ENCODE results near the gene NUP214. TPM values are rescaled to one million over a fixed set of nuclear protein-coding genes. Genes with fewer than 3 reads are reported as not detected.

NUP214 gene
- total RNA-seq, 1 experiment from 2014 or later, result 64.2 TPM

GRCh38 chr9:131125038-131125287 is 423 bp upstream of the NUP214 start:
- H3K36me3 ChIP-seq (ENCODE audit: insufficient read depth, low read length, poor library complexity, severe bottlenecking), result peaks cover 27% of the 10 kb centered on the region
- H3K4me1 ChIP-seq (ENCODE audit: insufficient read depth, low read length, poor library complexity, severe bottlenecking), result peaks cover 5% of the 10 kb centered on the region
- CTCF ChIA-PET, result interaction anchor here (0.6 kb wide), 1 partner anchor 249 kb away, joined by 4 read pairs; no protein-coding TSS in a partner anchor
- BruUV-seq (replicated peaks), result TSS peak; percentile 99
- POLR2A ChIA-PET (ENCODE audit: low non-redundant PET), result no interaction called here
- H3K27ac ChIP-seq (ENCODE audit: low read depth, low read length, poor library complexity, severe bottlenecking), result peak overlapping the region; percentile 91
- no peaks in the 10 kb centered on the region for H3K9me3 ChIP-seq (ENCODE audit: low read depth, low read length, poor library complexity, severe bottlenecking)
- no peaks in the 10 kb centered on the region for H3K27me3 ChIP-seq (replicated peaks; ENCODE audit: insufficient read depth, low read depth, low read length, poor library complexity)
- H3K4me3 ChIP-seq (ENCODE audit: low read depth, low read length, poor library complexity, severe bottlenecking), result peak overlapping the region; percentile 81
- intact Hi-C loops (cut with micrococcal nuclease; ENCODE audit: unreplicated experiment), result no loop called here
- TF ChIP-seq CTCF (conservative IDR thresholded peaks at IDR 0.05; ENCODE audit: low read depth, low read length), result no peak
- TF ChIP-seq EZH2 (IDR thresholded peaks at IDR 0.05; ENCODE audit: borderline replicate concordance, low read depth, low read length, poor library complexity, severe bottlenecking), result no peak
- no peak for DNase-seq (ENCODE audit: low spot score)

GRCh38 chr9:131126059-131126426 is 657 bp downstream of the NUP214 start:
- BruUV-seq (replicated peaks), result no TSS peak
- TF ChIP-seq CTCF (conservative IDR thresholded peaks at IDR 0.05; ENCODE audit: low read depth, low read length), result no peak
- no peak for TF ChIP-seq EZH2 (IDR thresholded peaks at IDR 0.05; ENCODE audit: borderline replicate concordance, low read depth, low read length, poor library complexity, severe bottlenecking)
- Histone ChIP-seq H3K27me3 (replicated peaks; ENCODE audit: insufficient read depth, low read depth, low read length, poor library complexity) (no peaks in the 10 kb centered on the region), H3K36me3 (ENCODE audit: insufficient read depth, low read length, poor library complexity, severe bottlenecking) (peaks cover 37% of the 10 kb centered on the region), H3K9me3 (ENCODE audit: low read depth, low read length, poor library complexity, severe bottlenecking) (no peaks in the 10 kb centered on the region), H3K27ac (ENCODE audit: low read depth, low read length, poor library complexity, severe bottlenecking) (peak overlapping the region; percentile 91), H3K4me1 (ENCODE audit: insufficient read depth, low read length, poor library complexity, severe bottlenecking) (peaks cover 5% of the 10 kb centered on the region), H3K4me3 (ENCODE audit: low read depth, low read length, poor library complexity, severe bottlenecking) (peak overlapping the region; percentile 81)
- DNase-seq (ENCODE audit: low spot score), result no peak
- intact Hi-C loops (cut with micrococcal nuclease; ENCODE audit: unreplicated experiment), result no loop called here
- ChIA-PET POLR2A (ENCODE audit: low non-redundant PET) (interaction anchor here (0.7 kb wide), 1 partner anchor 20 kb away, joined by 3 read pairs; no protein-coding TSS in a partner anchor), CTCF (no interaction called here)

- H3K9me3 ChIP-seq (ENCODE audit: low read depth, low read length, poor library complexity, severe bottlenecking), result no peaks in the 10 kb centered on the region
- H3K4me1 ChIP-seq (ENCODE audit: insufficient read depth, low read length, poor library complexity, severe bottlenecking), result peaks cover 5% of the 10 kb centered on the region
- peaks cover 64% of the 10 kb centered on the region for H3K36me3 ChIP-seq (ENCODE audit: insufficient read depth, low read length, poor library complexity, severe bottlenecking)
- no peak for DNase-seq (ENCODE audit: low spot score)
- TF ChIP-seq EZH2 (IDR thresholded peaks at IDR 0.05; ENCODE audit: borderline replicate concordance, low read depth, low read length, poor library complexity, severe bottlenecking), result no peak
- no peak for TF ChIP-seq CTCF (conservative IDR thresholded peaks at IDR 0.05; ENCODE audit: low read depth, low read length)
- no peak overlapping the region for H3K27ac ChIP-seq (ENCODE audit: low read depth, low read length, poor library complexity, severe bottlenecking)
- ChIA-PET POLR2A (ENCODE audit: low non-redundant PET) (no interaction called here), CTCF (no interaction called here)
- no peaks in the 10 kb centered on the region for H3K27me3 ChIP-seq (replicated peaks; ENCODE audit: insufficient read depth, low read depth, low read length, poor library complexity)
- intact Hi-C loops (cut with micrococcal nuclease; ENCODE audit: unreplicated experiment), result no loop called here
- no peak overlapping the region for H3K4me3 ChIP-seq (ENCODE audit: low read depth, low read length, poor library complexity, severe bottlenecking)
- no TSS peak for BruUV-seq (replicated peaks)
Measured at GRCh38 chr9:131129183-131129582, 3.8 kb downstream of the NUP214 start.
